HepG2 (cell line): ENCODE data around the gene KANSL1. TPM values are rescaled to one million over a fixed set of nuclear protein-coding genes. Genes with fewer than 3 reads are reported as not detected.

Experiments
- ATAC-seq: fragments of 200-7000 bp; cut with Tn5 transposase; 3 replicates; pipeline ENCODE4 v1.9.1; 2020; ENCODE audit warnings: mild to moderate bottlenecking, moderate library complexity
- BruUV-seq: library from RNA; stranded (reverse); fragments of 400-500 nt; replicated peaks from 2 replicates; lab custom pipeline; 2021; lab: Mats Ljungman, UMichigan
- CTCF ChIA-PET: fragments of 300-600 bp; formaldehyde crosslinking; extraction: SDS; loops from one replicate; lab custom pipeline; 2021; ENCODE audit warnings: low total read pairs, inconsistent platforms, low intra/inter-chr PET ratio; lab: Yijun Ruan, JAX
- POLR2A ChIA-PET: fragments of 350-600 bp; sonication (Branson Sonifier 250); formaldehyde crosslinking; loops from one replicate; lab custom pipeline; 2020; ENCODE audit warnings: antibody characterized with exemption, inconsistent platforms; lab: Yijun Ruan, JAX
- DNase-seq: peaks from one replicate; pipeline ENCODE4 v3.0.0-alpha.2; 2015; ENCODE audit warnings: low spot score
- FAIRE-seq: peaks from 3 replicates; lab custom pipeline; 2011; peaks lifted over from hg19 to GRCh38; lab: Jason Lieb, UNC
- H2AFZ ChIP-seq: one replicate; pipeline ENCODE4 v1.6.1; 2011; ENCODE audit warnings: low read length, inconsistent platforms
- H3K27ac ChIP-seq: fragments of 300-600 bp; 3 replicates; pipeline ENCODE4 v1.8.0; 2011; ENCODE audit warnings: mixed run types, mild to moderate bottlenecking, mixed read lengths, low read length, inconsistent platforms; ENCODE audit not compliant: insufficient read depth; ENCODE audit errors: extremely low read length
- H3K27me3 ChIP-seq, 2 experiments: fragments of 200-600 bp in 1 of 2; 2 replicates in 1 of 2; 3 replicates in 1 of 2; pipeline versions ENCODE4 v1.6.0 to v1.8.0; 2011; ENCODE audit warnings: low read length in 2 of 2, mild to moderate bottlenecking in 2 of 2, moderate library complexity in 2 of 2, inconsistent platforms in 1 of 2; ENCODE audit not compliant: insufficient read depth in 2 of 2, control insufficient read depth in 1 of 2
- H3K36me3 ChIP-seq, 2 experiments: fragments of 200-600 bp in 1 of 2; replicated peaks in 1 of 2; 2 replicates in 1 of 2; 3 replicates in 1 of 2; pipeline versions ENCODE4 v1.5.1 to v1.8.0; 2011; ENCODE audit warnings: low read length in 2 of 2, inconsistent platforms in 1 of 2; ENCODE audit not compliant: insufficient read depth in 2 of 2, control insufficient read depth in 1 of 2
- H3K4me1 ChIP-seq: 2 replicates; pipeline ENCODE4 v1.5.1; 2012; ENCODE audit warnings: low read length, inconsistent platforms; ENCODE audit not compliant: insufficient read depth
- H3K4me2 ChIP-seq: 2 replicates; pipeline ENCODE4 v1.6.0; 2011; ENCODE audit warnings: low read depth, low read length, inconsistent platforms
- H3K4me3 ChIP-seq, 3 experiments: fragments of 200-600 bp in 1 of 3; sonication (generic), shearing (Covaris generic) in 1 of 3; replicated peaks in 1 of 3; 2 replicates each; pipeline ENCODE4 v1.5.1; 2011 to 2016; ENCODE audit warnings: low read length in 3 of 3, inconsistent platforms in 2 of 3, low read depth in 2 of 3, mild to moderate bottlenecking in 2 of 3, control low read depth in 1 of 3, mixed read lengths in 1 of 3; ENCODE audit not compliant: insufficient read depth in 1 of 3
- H3K79me2 ChIP-seq: one replicate; pipeline ENCODE4 v1.6.1; 2011; ENCODE audit warnings: low read length, inconsistent platforms; ENCODE audit not compliant: insufficient read depth
- H3K9ac ChIP-seq: 2 replicates; pipeline ENCODE4 v1.6.0; 2011; ENCODE audit warnings: mild to moderate bottlenecking, low read depth, low read length, inconsistent platforms; ENCODE audit not compliant: insufficient read depth
- H3K9me3 ChIP-seq: 2 replicates; pipeline ENCODE4 v1.5.1; 2012; ENCODE audit warnings: mild to moderate bottlenecking, low read length
- H4K20me1 ChIP-seq: 2 replicates; pipeline ENCODE4 v1.6.0; 2011; ENCODE audit warnings: inconsistent platforms, mild to moderate bottlenecking, low read length, moderate library complexity; ENCODE audit not compliant: insufficient read depth
- GTF2F1 ChIP-seq: fragments of 150-350 bp; IDR thresholded peaks from 2 replicates; pipeline ENCODE4 v1.6.1; 2014; ENCODE audit warnings: low read length
- MLLT10 ChIP-seq: sonication (generic); formaldehyde crosslinking; IDR thresholded peaks from 2 replicates; pipeline ENCODE4 v1.4.0; 2020; ENCODE audit warnings: missing genetic modification reagents
- NAIF1 ChIP-seq: sonication (generic); formaldehyde crosslinking; IDR thresholded peaks from 2 replicates; pipeline ENCODE4 v1.5.0; 2020; ENCODE audit warnings: mild to moderate bottlenecking, missing genetic modification reagents, borderline replicate concordance
- SMAD9 ChIP-seq: sonication (generic); formaldehyde crosslinking; IDR thresholded peaks from 2 replicates; pipeline ENCODE4 v1.5.1; 2020; ENCODE audit warnings: mild to moderate bottlenecking, missing genetic modification reagents
- SYNCRIP ChIP-seq: fragments of 200-400 bp; formaldehyde crosslinking; IDR thresholded peaks from 2 replicates; pipeline ENCODE4 v1.6.1; 2018; ENCODE audit warnings: mild to moderate bottlenecking, low read depth, low read length; ENCODE audit not compliant: insufficient read depth
- TMF1 ChIP-seq: sonication (generic); formaldehyde crosslinking; IDR thresholded peaks from 2 replicates; pipeline ENCODE4 v1.8.1; 2022; ENCODE audit warnings: low read depth, missing genetic modification reagents
- ZFP37 ChIP-seq: sonication (generic); formaldehyde crosslinking; IDR thresholded peaks from 2 replicates; pipeline ENCODE4 v1.4.0; 2020; ENCODE audit warnings: missing genetic modification reagents, borderline replicate concordance
- ZFYVE20 ChIP-seq: sonication (generic); formaldehyde crosslinking; IDR thresholded peaks from 2 replicates; pipeline ENCODE4 v1.8.0; 2023; ENCODE audit warnings: low read depth, mild to moderate bottlenecking, moderate library complexity, missing genetic modification reagents, borderline replicate concordance
- ZKSCAN5 ChIP-seq: sonication (generic); formaldehyde crosslinking; IDR thresholded peaks from 2 replicates; pipeline ENCODE4 v1.5.1; 2020; ENCODE audit warnings: mild to moderate bottlenecking, missing genetic modification reagents
- ZNF350 ChIP-seq: sonication (generic); formaldehyde crosslinking; IDR thresholded peaks from 2 replicates; pipeline ENCODE4 v1.4.0; 2020; ENCODE audit warnings: mild to moderate bottlenecking, low read depth, missing genetic modification reagents, borderline replicate concordance
- in situ Hi-C: cut with HindIII; loops from 2 replicates; pipeline ENCODE4 v1.10.0; 2017; ENCODE audit warnings: low pct_unique_long_range_greater_than_20kb; ENCODE audit not compliant: extremely low pct_ligation_motif_present
- intact Hi-C: fragments of 100-400 bp; cut with micrococcal nuclease; formaldehyde crosslinking; loops from one replicate; pipeline ENCODE4 v1.10.0; 2022; ENCODE audit not compliant: unreplicated experiment
- polyA plus RNA-seq, 8 experiments: library from polyadenylated mRNA; depleted of rRNA in 3 of 8; stranded (reverse) in 7 of 8; unstranded in 1 of 8; fragments of >200 nt; fragmentation: Illumina TruSeq in 4 of 8; extraction: Trizol in 4 of 8; gene quantifications; 2 replicates each; pipeline versions ENCODE4 v1.2.1 to v1.2.3, GENCODE V29; 2011 to 2016; ENCODE audit warnings: low read depth in 4 of 8, missing spikeins in 1 of 8, mixed read lengths in 1 of 8; ENCODE audit not compliant: insufficient read depth in 1 of 8
- total RNA-seq, 5 experiments: library from RNA; depleted of rRNA; stranded (reverse); fragments of >200 nt; fragmentation: Illumina TruSeq; extraction: Trizol; gene quantifications; 2 replicates each; pipeline ENCODE4 v1.2.3, GENCODE V29; 2016; ENCODE audit warnings: low read depth in 1 of 5
- TF ChIP-seq, protein P1 (sequence below): sonication (generic); formaldehyde crosslinking; IDR thresholded peaks from 2 replicates; pipeline ENCODE4 v1.5.0; 2020; ENCODE audit warnings: missing genetic modification reagents
- TF ChIP-seq, protein P2 (sequence below): sonication (generic); formaldehyde crosslinking; IDR thresholded peaks from 2 replicates; pipeline ENCODE4 v1.4.0; 2020; ENCODE audit warnings: missing genetic modification reagents

KANSL1 gene
- total and polyA plus RNA-seq, 2 of the 13 experiments (the other 11 are each of a cell fraction or from before 2014, with no cell fraction given): 24.0 to 59.6 TPM

DNA sequence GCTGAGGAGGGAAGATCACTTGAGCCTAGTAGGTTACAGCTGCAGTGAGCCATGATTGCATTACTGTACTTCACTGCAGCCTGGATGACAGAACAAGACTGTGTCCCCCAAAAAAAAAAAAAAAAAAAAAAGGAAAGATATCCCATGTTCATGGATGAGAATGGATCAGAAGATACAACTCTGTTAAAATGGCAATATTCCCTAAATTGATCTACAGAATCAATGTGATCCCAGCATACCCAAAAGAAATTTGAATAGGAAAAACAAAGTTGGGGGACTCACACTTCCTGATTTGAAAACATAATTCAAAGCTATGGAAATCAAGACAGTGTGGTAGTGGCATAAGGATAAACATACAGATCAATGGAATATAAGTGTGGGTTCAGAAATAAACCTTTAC, 12.7 kb upstream of the KANSL1 start:
- Histone ChIP-seq H3K4me3 (no peak overlapping the region), H3K27ac (no peak overlapping the region), H3K27me3 (no peaks in the 10 kb centered on the region), H3K79me2 (peaks cover 62% of the 10 kb centered on the region), H3K4me1 (peaks cover 27% of the 10 kb centered on the region), H2AFZ (no peak overlapping the region), H3K9ac (no peak overlapping the region), H3K36me3 (peaks cover 0 to 20% of the 10 kb centered on the region in 2 experiments; a peak in 2 of 5 replicates), H3K4me2 (no peak overlapping the region), H3K9me3 (peaks cover 8% of the 10 kb centered on the region; the same call in 1 of the 2 replicates), H4K20me1 (no peaks in the 10 kb centered on the region)
- ChIA-PET CTCF (no interaction called here), POLR2A (no interaction called here)
- in situ Hi-C loops: no loop called here
- DNase-seq (no peak), FAIRE-seq (no peak), ATAC-seq (no peak)
- TF ChIP-seq GTF2F1 (no peak), ZFYVE20 (CRISPR knock-in tag) (no peak), NAIF1 (no peak), ZKSCAN5 (CRISPR knock-in tag) (no peak), SYNCRIP (no peak), SMAD9 (CRISPR knock-in tag) (no peak), MLLT10 (no peak), ZNF350 (CRISPR knock-in tag) (no peak), ZFP37 (CRISPR knock-in tag) (no peak), TMF1 (CRISPR knock-in tag) (no peak)
- TF ChIP-seq, protein P1, sequence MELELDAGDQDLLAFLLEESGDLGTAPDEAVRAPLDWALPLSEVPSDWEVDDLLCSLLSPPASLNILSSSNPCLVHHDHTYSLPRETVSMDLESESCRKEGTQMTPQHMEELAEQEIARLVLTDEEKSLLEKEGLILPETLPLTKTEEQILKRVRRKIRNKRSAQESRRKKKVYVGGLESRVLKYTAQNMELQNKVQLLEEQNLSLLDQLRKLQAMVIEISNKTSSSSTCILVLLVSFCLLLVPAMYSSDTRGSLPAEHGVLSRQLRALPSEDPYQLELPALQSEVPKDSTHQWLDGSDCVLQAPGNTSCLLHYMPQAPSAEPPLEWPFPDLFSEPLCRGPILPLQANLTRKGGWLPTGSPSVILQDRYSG (CRISPR knock-in tag): no peak
- TF ChIP-seq, protein P2, sequence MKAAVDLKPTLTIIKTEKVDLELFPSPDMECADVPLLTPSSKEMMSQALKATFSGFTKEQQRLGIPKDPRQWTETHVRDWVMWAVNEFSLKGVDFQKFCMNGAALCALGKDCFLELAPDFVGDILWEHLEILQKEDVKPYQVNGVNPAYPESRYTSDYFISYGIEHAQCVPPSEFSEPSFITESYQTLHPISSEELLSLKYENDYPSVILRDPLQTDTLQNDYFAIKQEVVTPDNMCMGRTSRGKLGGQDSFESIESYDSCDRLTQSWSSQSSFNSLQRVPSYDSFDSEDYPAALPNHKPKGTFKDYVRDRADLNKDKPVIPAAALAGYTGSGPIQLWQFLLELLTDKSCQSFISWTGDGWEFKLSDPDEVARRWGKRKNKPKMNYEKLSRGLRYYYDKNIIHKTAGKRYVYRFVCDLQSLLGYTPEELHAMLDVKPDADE (CRISPR knock-in tag): no peak
- intact Hi-C loops: no loop called here
- BruUV-seq: no TSS peak
